ENCODE data around the gene TRIM34.

DNA sequence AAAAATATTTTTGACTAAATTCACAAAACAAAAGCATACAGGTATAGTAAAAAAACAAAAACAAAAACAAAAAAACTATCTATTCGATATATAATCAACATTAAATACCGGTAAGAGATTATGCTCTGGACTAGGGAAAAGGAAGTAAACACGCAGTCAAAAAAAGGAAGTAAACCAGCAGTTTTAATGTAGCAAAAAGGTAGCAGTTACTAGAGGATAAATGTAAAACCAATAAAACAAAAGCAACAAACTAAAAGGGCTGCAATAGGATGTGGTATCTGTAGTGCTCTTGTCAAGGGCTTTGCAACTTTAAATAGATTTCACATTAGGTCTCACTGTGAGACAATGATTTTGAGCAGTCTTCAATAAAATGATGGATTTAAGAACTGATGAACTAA is 67.2 kb downstream of the TRIM34 start:
- TF ChIP-seq, protein P1, sequence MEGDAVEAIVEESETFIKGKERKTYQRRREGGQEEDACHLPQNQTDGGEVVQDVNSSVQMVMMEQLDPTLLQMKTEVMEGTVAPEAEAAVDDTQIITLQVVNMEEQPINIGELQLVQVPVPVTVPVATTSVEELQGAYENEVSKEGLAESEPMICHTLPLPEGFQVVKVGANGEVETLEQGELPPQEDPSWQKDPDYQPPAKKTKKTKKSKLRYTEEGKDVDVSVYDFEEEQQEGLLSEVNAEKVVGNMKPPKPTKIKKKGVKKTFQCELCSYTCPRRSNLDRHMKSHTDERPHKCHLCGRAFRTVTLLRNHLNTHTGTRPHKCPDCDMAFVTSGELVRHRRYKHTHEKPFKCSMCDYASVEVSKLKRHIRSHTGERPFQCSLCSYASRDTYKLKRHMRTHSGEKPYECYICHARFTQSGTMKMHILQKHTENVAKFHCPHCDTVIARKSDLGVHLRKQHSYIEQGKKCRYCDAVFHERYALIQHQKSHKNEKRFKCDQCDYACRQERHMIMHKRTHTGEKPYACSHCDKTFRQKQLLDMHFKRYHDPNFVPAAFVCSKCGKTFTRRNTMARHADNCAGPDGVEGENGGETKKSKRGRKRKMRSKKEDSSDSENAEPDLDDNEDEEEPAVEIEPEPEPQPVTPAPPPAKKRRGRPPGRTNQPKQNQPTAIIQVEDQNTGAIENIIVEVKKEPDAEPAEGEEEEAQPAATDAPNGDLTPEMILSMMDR (IDR thresholded peaks at IDR 0.05), result no peak
- TF ChIP-seq POLR2AphosphoS5 (IDR thresholded peaks at IDR 0.05), result no peak
- no peak for TF ChIP-seq EP300 (IDR thresholded peaks at IDR 0.05; ENCODE audit: low read depth)
- no peak for TF ChIP-seq POLR2A (IDR thresholded peaks at IDR 0.05)

Measured in transverse colon (tissue), 4 donors.